ENCODE results near the gene GKAP1. TPM values are rescaled to one million over a fixed set of nuclear protein-coding genes. Genes with fewer than 3 reads are reported as not detected.

The GKAP1 gene
- total RNA-seq, 1 donor from 2014 or later, result 8.4 TPM

Other genes with a start within 250 kb of the GKAP1 start
- 3.1 TPM for gene IDNK, start 194.6 kb downstream of the GKAP1 start, total RNA-seq
- gene UBQLN1, start 109.8 kb downstream of the GKAP1 start, total RNA-seq, result 92.4 TPM
- gene KIF27, start 103.7 kb upstream of the GKAP1 start, total RNA-seq, result 6.3 TPM
- gene HNRNPK, start 162.4 kb upstream of the GKAP1 start, total RNA-seq, result 446 TPM
- gene RMI1, start 163.0 kb upstream of the GKAP1 start, total RNA-seq, result 3.1 TPM

Data from skeletal muscle tissue (tissue), 1 donor.